HG03378 (cell line): ENCODE measurements around the gene XG.

Experiments used
- ATAC-seq: cut with Tn5 transposase; IDR thresholded peaks from one replicate; pipeline ENCODE4 v1.9.1; 2021; ENCODE audit warnings: mild to moderate bottlenecking, moderate library complexity; ENCODE audit not compliant: unreplicated experiment

The XG gene

DNA sequence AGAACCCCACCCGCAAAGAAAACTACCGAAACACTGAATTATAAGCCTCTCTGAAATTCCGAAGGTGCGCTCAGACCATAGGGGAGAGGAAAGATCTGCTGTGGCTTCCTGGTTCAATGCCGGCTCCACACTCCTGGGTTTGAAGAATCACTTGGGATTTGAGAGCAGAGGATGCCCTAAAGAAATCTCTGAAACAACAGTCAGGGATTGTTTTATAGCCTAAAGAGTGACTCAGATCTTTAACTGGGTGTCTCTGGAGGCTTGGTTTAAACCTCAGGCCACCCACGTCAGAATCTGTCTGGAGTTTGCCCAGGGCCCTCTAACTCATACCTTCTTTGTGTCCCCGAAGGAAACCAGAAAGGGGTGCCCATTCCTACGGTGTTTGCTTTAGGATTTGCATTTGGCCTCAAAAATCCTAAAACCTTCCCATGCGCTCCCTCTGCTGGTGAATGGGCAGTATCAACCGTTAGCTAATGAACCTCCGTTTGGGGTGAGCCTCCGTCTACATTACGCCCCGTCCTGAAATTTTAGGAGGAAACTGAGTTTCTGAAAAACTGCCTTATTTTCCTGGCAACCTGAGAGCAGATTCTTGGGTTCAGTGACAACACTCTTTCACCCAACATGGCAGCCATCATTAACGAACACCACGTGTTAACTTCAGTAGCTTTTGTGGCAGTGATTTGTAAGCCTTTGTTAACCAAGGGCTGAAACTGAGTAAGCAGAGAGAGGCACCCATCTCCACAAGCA is 60.5 kb downstream of the XG start:
- peak; percentile 74 for ATAC-seq

DNA sequence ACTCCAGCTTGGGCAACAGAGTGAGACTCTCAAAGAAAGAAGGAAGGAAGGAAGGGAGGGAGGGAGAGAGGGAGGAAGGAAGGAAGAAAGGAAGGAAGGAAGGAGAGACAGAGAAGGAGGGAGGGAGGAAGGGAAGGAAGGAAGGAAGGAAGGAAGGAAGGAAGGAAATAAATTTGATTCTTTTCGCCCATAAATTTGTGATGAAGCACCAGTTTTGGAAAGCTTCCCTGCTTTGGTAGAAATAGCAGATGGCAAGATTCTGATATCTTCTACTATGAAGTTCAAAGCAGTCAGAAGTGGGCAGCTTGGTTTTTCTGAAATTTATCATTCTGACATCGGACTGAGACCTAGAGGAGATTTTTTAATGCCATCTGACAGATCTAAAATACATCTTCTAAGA is 65.2 kb downstream of the XG start:
- ATAC-seq: no peak

GRCh38 chrX:2819345-2820135 is 67.7 kb downstream of the XG start:
- no peak for ATAC-seq

GRCh38 chrX:2820136-2820771 is 68.4 kb downstream of the XG start:
- ATAC-seq: no peak

- ATAC-seq: no peak
Observed at GRCh38 chrX:2823795-2824386, 72.1 kb downstream of the XG start.

DNA sequence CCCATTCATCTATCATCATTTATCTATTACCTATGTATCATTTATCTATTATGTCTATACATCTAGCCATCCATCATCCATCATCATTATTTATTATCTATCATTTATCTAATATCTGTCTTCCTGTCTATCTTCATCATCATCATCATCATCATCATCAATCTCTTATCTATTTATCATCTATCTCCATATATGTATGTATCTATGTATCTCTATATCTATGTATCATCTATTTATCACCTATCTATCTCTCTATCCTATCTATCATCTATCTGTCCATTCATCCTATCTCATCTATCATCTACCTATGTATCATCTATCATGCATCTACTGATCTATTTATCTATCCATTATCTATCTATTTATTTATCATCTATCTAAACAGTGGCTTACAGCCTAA is 73.0 kb downstream of the XG start:
- ATAC-seq: no peak

DNA sequence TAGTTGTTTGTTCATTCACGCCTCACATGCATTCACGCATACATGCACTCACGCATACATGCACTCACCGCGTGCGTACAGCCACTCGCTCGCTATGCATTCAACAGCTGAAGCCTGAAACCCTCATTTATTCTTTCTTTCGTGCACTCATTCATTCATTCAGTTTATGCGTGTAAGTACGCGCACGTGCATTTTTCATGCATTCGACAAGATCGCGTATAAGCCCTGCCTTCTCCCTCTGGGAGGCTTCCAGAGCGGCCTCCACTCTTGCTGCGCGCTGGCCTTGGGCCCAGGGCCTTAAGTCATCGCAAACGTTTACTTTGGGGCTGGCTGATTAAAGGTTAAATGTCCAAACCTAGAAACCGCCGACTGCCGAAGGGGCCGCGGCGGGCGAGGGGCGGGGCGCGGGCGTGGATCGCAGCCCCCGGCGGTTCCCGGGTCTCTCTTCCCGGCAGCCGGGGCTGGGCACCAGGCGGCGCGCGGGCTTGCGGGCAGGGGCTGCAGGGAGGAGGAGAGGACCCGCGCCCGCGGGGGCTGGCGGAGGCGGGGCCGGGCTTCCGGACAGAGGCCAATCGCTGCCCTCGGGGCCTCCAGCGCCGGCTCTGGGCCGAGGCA is 76.6 kb downstream of the XG start, which contains the start of gene GYG2:
Gene GYG2 (plus strand): TSS at position 587 of the 615 bp plus-strand sequence. CDS start 1,259 bp downstream, outside the sequence.
- ATAC-seq: no peak

- ATAC-seq: no peak
Observed at GRCh38 chrX:2828959-2829411, 77.1 kb downstream of the XG start.

GRCh38 chrX:2829469-2830246 is 77.8 kb downstream of the XG start:
- ATAC-seq: no peak

GRCh38 chrX:2831471-2832228 is 79.8 kb downstream of the XG start:
- no peak for ATAC-seq

DNA sequence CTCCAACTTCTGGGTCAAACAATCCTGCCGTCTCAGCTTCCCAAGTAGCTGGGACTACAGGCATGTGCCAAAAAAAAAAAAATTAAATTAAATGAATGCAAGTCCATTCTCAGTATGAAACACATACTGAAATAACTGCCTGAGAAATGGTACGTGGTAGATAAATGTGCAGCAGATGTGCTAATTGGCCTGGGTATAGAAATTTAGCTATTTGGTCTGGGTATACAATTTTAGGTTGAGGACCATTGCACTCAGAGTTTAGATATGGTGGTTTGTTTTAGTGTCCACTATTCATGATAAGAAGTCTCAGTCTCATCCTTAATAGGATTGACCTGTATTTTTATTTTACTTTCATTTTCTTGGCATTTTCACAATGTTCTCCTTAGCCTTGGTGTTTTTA is 86.1 kb downstream of the XG start:
- ATAC-seq: no peak

DNA sequence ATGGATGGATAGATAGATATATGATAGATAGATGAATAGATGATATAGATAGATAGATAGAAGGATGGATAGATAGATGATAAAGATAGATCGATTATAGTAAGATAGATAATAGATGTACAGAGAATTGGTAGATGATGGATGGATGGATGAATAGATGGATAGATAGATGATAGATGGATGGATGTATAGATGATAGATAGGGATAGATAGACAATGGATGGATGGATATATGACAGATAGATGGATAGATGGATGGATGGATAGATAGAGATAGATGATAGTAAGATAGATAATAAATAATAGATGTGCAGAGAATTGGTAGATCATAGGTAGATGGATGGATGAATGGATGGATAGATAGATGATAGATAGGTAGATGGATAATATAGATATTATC is 89.1 kb downstream of the XG start:
- no peak for ATAC-seq

GRCh38 chrX:2841537-2841936 is 89.7 kb downstream of the XG start:
- ATAC-seq: no peak

- no peak for ATAC-seq
Observed at GRCh38 chrX:2846992-2847391, 95.2 kb downstream of the XG start.

- no peak for ATAC-seq
Observed at GRCh38 chrX:2848871-2849301, 97.0 kb downstream of the XG start.

DNA sequence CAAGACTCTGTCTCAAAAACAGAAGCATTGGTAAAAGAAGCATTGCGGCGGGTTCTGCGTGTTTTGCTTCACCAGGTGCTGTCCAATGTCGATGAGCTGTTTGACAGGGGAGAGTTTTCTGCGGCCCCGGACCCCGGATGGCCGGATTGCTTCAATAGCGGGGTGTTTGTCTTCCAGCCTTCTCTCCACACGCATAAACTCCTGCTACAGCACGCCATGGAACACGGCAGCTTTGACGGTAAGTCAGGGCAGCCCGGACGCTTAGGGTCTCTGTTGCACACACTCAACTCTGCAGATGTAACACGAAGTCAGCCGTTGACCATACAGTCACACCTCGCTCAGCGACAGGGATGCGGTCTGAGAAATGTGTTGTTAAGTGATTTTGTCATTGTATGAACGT is 103.1 kb downstream of the XG start:
- no peak for ATAC-seq

DNA sequence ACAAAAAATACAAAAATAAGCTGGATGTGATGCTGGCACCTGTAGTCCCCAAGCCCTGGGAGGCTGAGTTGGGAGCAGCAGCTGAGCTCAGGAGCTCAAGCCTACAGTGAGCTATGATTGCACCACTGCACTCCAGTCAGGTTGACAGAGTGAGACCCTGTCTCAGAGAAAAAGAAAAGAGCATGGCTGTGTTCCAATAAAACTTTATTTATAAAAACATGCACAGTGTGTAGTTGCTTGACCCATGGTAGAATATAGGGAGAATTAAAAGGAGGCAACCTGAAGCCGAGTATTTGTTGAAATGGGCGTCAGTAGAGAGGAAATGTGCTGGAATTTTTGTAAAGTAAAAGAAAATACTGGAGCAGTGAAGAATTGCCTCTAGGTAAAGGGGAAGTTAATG is 103.9 kb downstream of the XG start:
- no peak for ATAC-seq

DNA sequence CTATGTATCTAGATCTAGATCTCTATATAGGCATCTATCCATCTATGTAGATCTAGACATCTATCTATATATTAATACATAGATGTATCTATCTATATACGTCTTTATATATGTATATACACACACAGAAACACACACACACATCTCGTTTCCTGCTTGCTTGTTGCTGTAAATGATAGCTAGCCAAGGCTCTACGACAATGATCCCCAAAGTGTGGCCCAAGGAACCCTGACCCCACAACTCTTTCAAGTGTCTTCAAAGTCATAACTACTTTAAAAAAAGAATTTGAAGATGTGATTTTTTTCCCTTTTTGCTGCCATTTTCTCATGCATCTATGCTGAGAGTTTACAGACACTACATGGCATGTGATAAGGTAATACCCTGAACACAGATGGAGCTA is 105.7 kb downstream of the XG start:
- no peak for ATAC-seq

- ATAC-seq: no peak
Observed at GRCh38 chrX:2859197-2859797, 107.5 kb downstream of the XG start.
